AG04450 (cell line): ENCODE results near the gene DOCK6. TPM values are rescaled to one million over a fixed set of nuclear protein-coding genes. Genes with fewer than 3 reads are reported as not detected.
A peak's percentile ranks its signal among the peaks of the same experiment; 100 is the strongest.

Source experiments
- CTCF ChIA-PET: fragments of 300-600, 350-600 bp; formaldehyde crosslinking; extraction: SDS; loops from one replicate; lab custom pipeline; 2022; ENCODE audit warnings: antibody characterized with exemption, inconsistent platforms; lab: Charles Lee
- POLR2A ChIA-PET: fragments of 350-600 bp; formaldehyde crosslinking; extraction: SDS; loops from one replicate; lab custom pipeline; 2021; ENCODE audit warnings: antibody characterized with exemption, inconsistent platforms; lab: Yijun Ruan, JAX
- DNase-seq: peaks from one replicate; pipeline ENCODE4 v3.0.0-alpha.2; 2011; ENCODE audit warnings: low read depth, low spot score
- H3K27ac ChIP-seq: one replicate; pipeline ENCODE4 v1.5.1; 2012; ENCODE audit warnings: low read depth, low read length, control low read depth
- H3K27me3 ChIP-seq: one replicate; pipeline ENCODE4 v1.6.0; 2012; ENCODE audit warnings: low read length; ENCODE audit not compliant: control insufficient read depth, insufficient read depth
- H3K4me3 ChIP-seq: 2 replicates; pipeline ENCODE4 v1.5.1; 2011; ENCODE audit warnings: mild to moderate bottlenecking, low read depth, low read length, control low read depth
- H3K9me3 ChIP-seq: 2 replicates; pipeline ENCODE4 v1.5.1; 2012; ENCODE audit warnings: low read length; ENCODE audit not compliant: control insufficient read depth, insufficient read depth
- polyA plus RNA-seq: library from polyadenylated mRNA; depleted of rRNA; stranded (reverse); fragments of >200 nt; gene quantifications from 2 replicates; pipeline ENCODE4 v1.2.3, GENCODE V29; 2011
- TF ChIP-seq, protein P1 (sequence below): IDR thresholded peaks from 2 replicates; pipeline ENCODE4 v1.5.1; 2011; ENCODE audit warnings: low read depth, low read length, control low read depth, inconsistent platforms

The DOCK6 gene
- polyA plus RNA-seq, 1 experiment = 8.9 TPM

GRCh38 chr19:11201791-11202190 lies 60.5 kb downstream of the DOCK6 start:
- ChIA-PET POLR2A (no interaction called here), CTCF (interaction anchor here (1.0 kb wide), 1 partner anchor 75 kb away, joined by 3 read pairs; no protein-coding TSS in a partner anchor)
- DNase-seq = no peak
- Histone ChIP-seq H3K4me3 (no peak overlapping the region), H3K27ac (no peak overlapping the region), H3K9me3 (no peaks in the 10 kb centered on the region), H3K27me3 (no peaks in the 10 kb centered on the region)
- TF ChIP-seq, protein P1, sequence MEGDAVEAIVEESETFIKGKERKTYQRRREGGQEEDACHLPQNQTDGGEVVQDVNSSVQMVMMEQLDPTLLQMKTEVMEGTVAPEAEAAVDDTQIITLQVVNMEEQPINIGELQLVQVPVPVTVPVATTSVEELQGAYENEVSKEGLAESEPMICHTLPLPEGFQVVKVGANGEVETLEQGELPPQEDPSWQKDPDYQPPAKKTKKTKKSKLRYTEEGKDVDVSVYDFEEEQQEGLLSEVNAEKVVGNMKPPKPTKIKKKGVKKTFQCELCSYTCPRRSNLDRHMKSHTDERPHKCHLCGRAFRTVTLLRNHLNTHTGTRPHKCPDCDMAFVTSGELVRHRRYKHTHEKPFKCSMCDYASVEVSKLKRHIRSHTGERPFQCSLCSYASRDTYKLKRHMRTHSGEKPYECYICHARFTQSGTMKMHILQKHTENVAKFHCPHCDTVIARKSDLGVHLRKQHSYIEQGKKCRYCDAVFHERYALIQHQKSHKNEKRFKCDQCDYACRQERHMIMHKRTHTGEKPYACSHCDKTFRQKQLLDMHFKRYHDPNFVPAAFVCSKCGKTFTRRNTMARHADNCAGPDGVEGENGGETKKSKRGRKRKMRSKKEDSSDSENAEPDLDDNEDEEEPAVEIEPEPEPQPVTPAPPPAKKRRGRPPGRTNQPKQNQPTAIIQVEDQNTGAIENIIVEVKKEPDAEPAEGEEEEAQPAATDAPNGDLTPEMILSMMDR = no peak

DNA sequence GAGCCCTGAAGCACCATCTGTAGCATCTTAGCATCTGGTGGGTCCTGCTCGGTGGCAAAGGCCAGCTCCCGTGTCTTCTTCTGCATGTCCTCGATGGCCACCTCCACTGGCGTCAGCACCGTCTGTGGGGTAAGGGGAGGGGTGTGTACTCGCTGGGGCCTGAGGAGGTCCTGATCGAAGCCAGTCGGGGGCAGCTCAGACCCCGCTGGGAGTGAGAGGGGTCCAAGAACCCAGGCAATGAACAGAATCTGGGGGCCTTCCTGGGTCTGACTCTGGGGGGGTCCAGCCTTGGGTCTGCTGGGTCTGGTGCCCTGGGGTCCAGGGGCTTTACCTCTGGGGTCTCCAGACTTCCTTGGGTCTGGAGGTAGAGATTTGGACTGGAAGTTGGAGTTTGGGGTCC lies 61.4 kb downstream of the DOCK6 start:
- CTCF ChIA-PET = no interaction called here
- no peak for DNase-seq
- Histone ChIP-seq H3K9me3 (no peaks in the 10 kb centered on the region), H3K27me3 (no peaks in the 10 kb centered on the region), H3K4me3 (no peak overlapping the region), H3K27ac (no peak overlapping the region)
- TF ChIP-seq, protein P1 = no peak
- POLR2A ChIA-PET = no interaction called here

DNA sequence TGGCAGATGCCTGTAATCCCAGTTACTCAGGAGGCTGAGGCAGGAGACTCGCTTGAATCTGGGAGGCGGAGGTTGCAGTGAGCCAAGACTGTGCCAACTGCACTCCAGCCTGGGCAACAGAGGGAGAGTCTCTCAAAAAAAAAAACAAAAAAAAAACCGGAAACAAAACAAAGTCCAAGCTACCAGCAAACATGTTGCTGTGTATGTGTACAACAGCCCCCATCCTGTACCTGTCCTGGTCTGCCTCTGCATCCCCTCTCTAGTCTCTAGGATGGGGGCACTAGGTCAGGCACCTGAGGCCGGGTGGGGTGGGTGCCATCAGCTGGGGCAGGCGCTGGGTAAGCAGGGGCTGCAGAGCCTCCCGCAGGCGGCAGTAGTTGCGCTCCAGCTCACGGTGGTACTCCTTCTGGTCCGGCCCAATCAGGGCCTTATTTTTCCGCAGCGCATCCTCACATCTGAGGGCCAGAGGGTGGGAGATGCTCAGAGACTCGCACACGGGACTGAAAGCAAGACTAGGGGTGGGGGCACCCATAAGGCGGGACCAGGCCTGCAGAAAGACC lies 62.2 kb downstream of the DOCK6 start:
- no peak overlapping the region for H3K4me3 ChIP-seq
- CTCF ChIA-PET = no interaction called here
- POLR2A ChIA-PET = interaction anchor here (0.6 kb wide), 1 partner anchor 250 kb away, joined by 3 read pairs; no protein-coding TSS in a partner anchor
- no peak for DNase-seq
- no peaks in the 10 kb centered on the region for H3K27me3 ChIP-seq
- no peaks in the 10 kb centered on the region for H3K9me3 ChIP-seq
- no peak overlapping the region for H3K27ac ChIP-seq
- TF ChIP-seq, protein P1 = no peak

DNA sequence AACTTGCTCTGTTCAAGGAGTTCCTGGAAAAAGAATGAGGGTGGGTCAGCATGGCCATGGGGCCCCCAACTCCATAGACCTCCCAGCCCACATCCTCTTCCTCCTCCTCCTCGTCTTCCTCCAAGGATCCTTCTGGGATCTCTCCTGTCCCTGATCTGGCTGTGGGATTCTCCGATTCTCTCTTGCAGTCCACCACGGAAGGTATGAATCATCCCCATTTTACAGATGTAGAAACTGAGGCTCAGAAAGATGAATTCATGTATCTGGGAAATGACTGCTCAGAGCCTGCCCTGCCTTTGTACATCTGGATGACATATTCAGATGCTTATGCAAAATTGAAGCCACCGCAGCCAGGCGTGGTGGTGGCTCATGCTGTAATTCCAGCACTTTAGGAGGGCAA lies 62.8 kb downstream of the DOCK6 start:
- TF ChIP-seq, protein P1 = no peak
- Histone ChIP-seq H3K9me3 (no peaks in the 10 kb centered on the region), H3K27ac (no peak overlapping the region), H3K27me3 (no peaks in the 10 kb centered on the region), H3K4me3 (no peak overlapping the region)
- ChIA-PET POLR2A (no interaction called here), CTCF (no interaction called here)
- no peak for DNase-seq

- H3K27ac ChIP-seq = peak overlapping the region; percentile 11
- H3K4me3 ChIP-seq = no peak overlapping the region
- TF ChIP-seq, protein P1 = no peak
- no peaks in the 10 kb centered on the region for H3K9me3 ChIP-seq
- DNase-seq = no peak
- no peaks in the 10 kb centered on the region for H3K27me3 ChIP-seq
- ChIA-PET POLR2A (interaction anchor here (0.7 to 1.5 kb wide), 3 partner anchors 9 to 55 kb away, joined by 3 to 6 read pairs (median 3); no protein-coding TSS in a partner anchor), CTCF (interaction anchor here (0.6 kb wide), 1 partner anchor 72 kb away, joined by 3 read pairs; no protein-coding TSS in a partner anchor)
Measured at GRCh38 chr19:11198769-11199424, 63.4 kb downstream of the DOCK6 start.
